Ishikawa (cell line): Measurements from ENCODE around the gene RAB8B.

Experiments used
- CEBPB ChIP-seq: IDR thresholded peaks from 2 replicates; pipeline ENCODE4 v1.6.1; 2012
- CREB1 ChIP-seq: IDR thresholded peaks from 2 replicates; pipeline ENCODE4 v1.6.1; 2012; ENCODE audit warnings: low read depth
- EGR1 ChIP-seq: IDR thresholded peaks from 2 replicates; pipeline ENCODE4 v1.6.1; 2012
- EP300 ChIP-seq: IDR thresholded peaks from 2 replicates; pipeline ENCODE4 v1.6.1; 2012; ENCODE audit warnings: borderline replicate concordance
- FOXM1 ChIP-seq: IDR thresholded peaks from 2 replicates; pipeline ENCODE4 v1.6.1; 2012; ENCODE audit warnings: low read depth, borderline replicate concordance
- MAX ChIP-seq: IDR thresholded peaks from 2 replicates; pipeline ENCODE4 v1.6.1; 2012
- RAD21 ChIP-seq: IDR thresholded peaks from 2 replicates; pipeline ENCODE4 v1.6.1; 2012; ENCODE audit warnings: low read depth
- REST ChIP-seq: IDR thresholded peaks from 2 replicates; pipeline ENCODE4 v1.6.1; 2012; ENCODE audit warnings: low read depth, mild to moderate bottlenecking
- TAF1 ChIP-seq: IDR thresholded peaks from 2 replicates; pipeline ENCODE4 v1.6.1; 2012; ENCODE audit warnings: low read depth, mild to moderate bottlenecking
- TEAD4 ChIP-seq: IDR thresholded peaks from 2 replicates; pipeline ENCODE4 v1.6.1; 2012
- YY1 ChIP-seq: IDR thresholded peaks from 2 replicates; pipeline ENCODE4 v1.6.1; 2012; ENCODE audit warnings: low read depth
- TF ChIP-seq, protein P1 (sequence below): IDR thresholded peaks from 2 replicates; pipeline ENCODE4 v1.6.1; 2012

DNA sequence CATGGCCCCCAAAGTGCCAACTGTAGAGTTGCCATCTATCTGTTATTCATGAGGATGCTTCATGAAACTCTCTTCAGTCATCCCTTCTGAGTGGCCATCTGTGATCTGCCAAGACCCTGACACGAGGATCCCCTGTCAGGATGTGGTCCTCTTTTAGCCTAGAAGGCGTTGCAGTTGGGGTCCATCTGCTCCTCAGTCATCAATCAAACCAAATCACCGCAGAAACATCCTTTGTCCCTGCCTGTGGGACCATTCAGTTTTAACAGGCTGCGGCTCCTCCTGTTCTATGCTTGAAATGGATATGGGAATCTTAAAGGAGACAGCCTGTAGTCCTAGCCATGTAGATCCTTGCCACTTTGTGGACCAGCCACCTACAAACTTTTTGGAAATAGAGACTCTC is 26.2 kb upstream of the RAB8B start:
- TF ChIP-seq EP300: no peak
- TF ChIP-seq REST: no peak
- TF ChIP-seq RAD21: no peak
- TF ChIP-seq TEAD4: no peak
- no peak for TF ChIP-seq MAX
- no peak for TF ChIP-seq TAF1
- TF ChIP-seq, protein P1, sequence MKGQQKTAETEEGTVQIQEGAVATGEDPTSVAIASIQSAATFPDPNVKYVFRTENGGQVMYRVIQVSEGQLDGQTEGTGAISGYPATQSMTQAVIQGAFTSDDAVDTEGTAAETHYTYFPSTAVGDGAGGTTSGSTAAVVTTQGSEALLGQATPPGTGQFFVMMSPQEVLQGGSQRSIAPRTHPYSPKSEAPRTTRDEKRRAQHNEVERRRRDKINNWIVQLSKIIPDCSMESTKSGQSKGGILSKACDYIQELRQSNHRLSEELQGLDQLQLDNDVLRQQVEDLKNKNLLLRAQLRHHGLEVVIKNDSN: no peak
- no peak for TF ChIP-seq YY1
- TF ChIP-seq EGR1: no peak
- TF ChIP-seq CEBPB: no peak
- no peak for TF ChIP-seq FOXM1
- no peak for TF ChIP-seq CREB1
